Osteoblast (primary cell): ENCODE data around the gene PACS1. TPM values are rescaled to one million over a fixed set of nuclear protein-coding genes. Genes with fewer than 3 reads are reported as not detected.

Experiments used
- DNase-seq: peaks from one replicate; pipeline ENCODE4 v3.0.0; 2011; ENCODE audit warnings: low spot score, mixed read lengths; ENCODE audit not compliant: insufficient read length; ENCODE audit errors: missing footprints
- H2AFZ ChIP-seq: 2 replicates; pipeline ENCODE4 v1.6.0; 2011; ENCODE audit warnings: mild to moderate bottlenecking, low read length
- H3K27ac ChIP-seq: 2 replicates; pipeline ENCODE4 v1.5.1; 2011; ENCODE audit warnings: mild to moderate bottlenecking, low read depth, low read length, moderate library complexity
- H3K27me3 ChIP-seq: 2 replicates; pipeline ENCODE4 v1.6.0; 2012; ENCODE audit warnings: mild to moderate bottlenecking, control low read depth, inconsistent platforms, low read length, moderate library complexity; ENCODE audit not compliant: insufficient read depth
- H3K36me3 ChIP-seq: 2 replicates; pipeline ENCODE4 v1.5.1; 2011; ENCODE audit warnings: mild to moderate bottlenecking, low read length, control low read depth, moderate library complexity; ENCODE audit not compliant: insufficient read depth
- H3K4me1 ChIP-seq: 2 replicates; pipeline ENCODE4 v1.5.1; 2011; ENCODE audit warnings: mild to moderate bottlenecking, low read length, control low read depth, moderate library complexity; ENCODE audit not compliant: insufficient read depth
- H3K4me2 ChIP-seq: 2 replicates; pipeline ENCODE4 v1.6.0; 2011; ENCODE audit warnings: mild to moderate bottlenecking, low read length; ENCODE audit not compliant: insufficient read depth
- H3K4me3 ChIP-seq: fragments of 200-600 bp; sonication (generic); 3 replicates; pipeline ENCODE4 v1.5.1; 2012; ENCODE audit warnings: mild to moderate bottlenecking, low read length, inconsistent platforms; ENCODE audit not compliant: insufficient read depth
- H3K79me2 ChIP-seq: 2 replicates; pipeline ENCODE4 v1.6.0; 2012; ENCODE audit warnings: mild to moderate bottlenecking, low read length, control low read depth, inconsistent platforms; ENCODE audit not compliant: insufficient read depth
- H3K9me3 ChIP-seq: 2 replicates; pipeline ENCODE4 v1.5.1; 2011; ENCODE audit warnings: low read depth, low read length, control low read depth
- H4K20me1 ChIP-seq: 2 replicates; pipeline ENCODE4 v1.6.0; 2012; ENCODE audit warnings: mild to moderate bottlenecking, low read length, control low read depth; ENCODE audit not compliant: insufficient read depth
- total RNA-seq: library from RNA; depleted of rRNA; stranded (reverse); fragments of >200 nt; gene quantifications from 2 replicates; pipeline ENCODE4 v1.2.3, GENCODE V29; 2012
- TF ChIP-seq, protein P1 (sequence below): IDR thresholded peaks from 2 replicates; pipeline ENCODE4 v1.5.1; 2011; ENCODE audit warnings: mild to moderate bottlenecking, low read depth, low read length, moderate library complexity; ENCODE audit errors: extremely low read depth

The PACS1 gene
- total RNA-seq, 1 donor = 38.0 TPM

GRCh38 chr11:66224226-66224855 is 154.3 kb downstream of the PACS1 start:
- no peaks in the 10 kb centered on the region for H3K27me3 ChIP-seq
- no peak for DNase-seq
- H3K4me1 ChIP-seq = no peaks in the 10 kb centered on the region
- H3K36me3 ChIP-seq = peaks cover 52% of the 10 kb centered on the region
- no peak overlapping the region for H3K4me2 ChIP-seq
- H2AFZ ChIP-seq = no peak overlapping the region
- TF ChIP-seq, protein P1, sequence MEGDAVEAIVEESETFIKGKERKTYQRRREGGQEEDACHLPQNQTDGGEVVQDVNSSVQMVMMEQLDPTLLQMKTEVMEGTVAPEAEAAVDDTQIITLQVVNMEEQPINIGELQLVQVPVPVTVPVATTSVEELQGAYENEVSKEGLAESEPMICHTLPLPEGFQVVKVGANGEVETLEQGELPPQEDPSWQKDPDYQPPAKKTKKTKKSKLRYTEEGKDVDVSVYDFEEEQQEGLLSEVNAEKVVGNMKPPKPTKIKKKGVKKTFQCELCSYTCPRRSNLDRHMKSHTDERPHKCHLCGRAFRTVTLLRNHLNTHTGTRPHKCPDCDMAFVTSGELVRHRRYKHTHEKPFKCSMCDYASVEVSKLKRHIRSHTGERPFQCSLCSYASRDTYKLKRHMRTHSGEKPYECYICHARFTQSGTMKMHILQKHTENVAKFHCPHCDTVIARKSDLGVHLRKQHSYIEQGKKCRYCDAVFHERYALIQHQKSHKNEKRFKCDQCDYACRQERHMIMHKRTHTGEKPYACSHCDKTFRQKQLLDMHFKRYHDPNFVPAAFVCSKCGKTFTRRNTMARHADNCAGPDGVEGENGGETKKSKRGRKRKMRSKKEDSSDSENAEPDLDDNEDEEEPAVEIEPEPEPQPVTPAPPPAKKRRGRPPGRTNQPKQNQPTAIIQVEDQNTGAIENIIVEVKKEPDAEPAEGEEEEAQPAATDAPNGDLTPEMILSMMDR = no peak
- peaks cover 9% of the 10 kb centered on the region for H4K20me1 ChIP-seq
- H3K9me3 ChIP-seq = no peaks in the 10 kb centered on the region
- H3K4me3 ChIP-seq = no peak overlapping the region
- no peak overlapping the region for H3K27ac ChIP-seq
- no peaks in the 10 kb centered on the region for H3K79me2 ChIP-seq

- Histone ChIP-seq H3K9me3 (no peaks in the 10 kb centered on the region), H3K27me3 (no peaks in the 10 kb centered on the region), H2AFZ (no peak overlapping the region), H3K4me1 (no peaks in the 10 kb centered on the region), H3K79me2 (no peaks in the 10 kb centered on the region), H3K4me3 (no peak overlapping the region), H4K20me1 (peaks cover 9% of the 10 kb centered on the region), H3K27ac (no peak overlapping the region), H3K36me3 (peaks cover 44% of the 10 kb centered on the region), H3K4me2 (no peak overlapping the region)
- DNase-seq = no peak
- TF ChIP-seq, protein P1 = no peak
These were observed 155.0 kb downstream of the PACS1 start for GRCh38 chr11:66225066-66225465.

DNA sequence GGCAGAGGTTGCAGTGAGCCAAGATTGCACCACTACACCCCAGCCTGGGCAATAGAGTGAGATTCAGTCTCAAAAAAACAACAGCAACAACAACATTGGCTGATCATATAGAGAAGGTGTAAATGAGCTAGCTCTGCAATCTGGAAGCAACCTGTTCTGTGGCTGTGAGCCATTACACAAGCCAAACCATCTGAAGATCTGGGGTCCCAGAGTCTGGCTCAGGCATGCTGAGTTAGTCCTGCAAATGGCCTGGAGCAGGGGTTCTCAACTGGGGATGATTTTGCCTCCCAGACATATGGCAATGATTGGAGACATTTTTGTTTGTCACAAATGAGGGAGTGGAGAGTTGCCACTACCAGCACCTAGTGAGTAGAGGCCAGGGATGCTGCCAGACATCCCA is 156.0 kb downstream of the PACS1 start:
- H3K27me3 ChIP-seq = no peaks in the 10 kb centered on the region
- peaks cover 40% of the 10 kb centered on the region for H3K36me3 ChIP-seq
- no peak for DNase-seq
- no peaks in the 10 kb centered on the region for H3K79me2 ChIP-seq
- TF ChIP-seq, protein P1 = no peak
- peaks cover 9% of the 10 kb centered on the region for H4K20me1 ChIP-seq
- no peak overlapping the region for H3K4me2 ChIP-seq
- H3K9me3 ChIP-seq = no peaks in the 10 kb centered on the region
- no peak overlapping the region for H3K27ac ChIP-seq
- no peaks in the 10 kb centered on the region for H3K4me1 ChIP-seq
- H2AFZ ChIP-seq = no peak overlapping the region
- H3K4me3 ChIP-seq = no peak overlapping the region

DNA sequence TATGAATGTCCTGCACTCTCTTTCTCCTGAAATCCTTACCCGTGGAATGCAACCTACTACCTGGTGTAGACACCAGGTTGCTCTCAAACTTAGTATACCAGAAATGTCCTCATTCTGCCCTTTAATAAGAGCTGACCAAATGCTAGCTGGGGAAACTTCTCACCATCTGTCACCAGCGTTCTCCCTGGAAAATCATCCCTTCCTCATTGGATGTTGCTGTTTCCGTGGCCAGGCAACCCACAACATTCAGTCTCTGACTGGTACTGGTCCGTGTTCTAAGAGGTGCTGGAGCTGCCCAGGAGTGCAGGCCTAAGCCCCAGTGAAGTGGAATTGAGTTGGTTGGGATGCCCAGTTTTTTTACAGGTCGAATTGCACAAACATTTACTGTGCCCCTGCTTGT is 157.6 kb downstream of the PACS1 start:
- Histone ChIP-seq H2AFZ (no peak overlapping the region), H3K27ac (no peak overlapping the region), H4K20me1 (peaks cover 3% of the 10 kb centered on the region), H3K4me1 (no peaks in the 10 kb centered on the region), H3K9me3 (no peaks in the 10 kb centered on the region), H3K79me2 (no peaks in the 10 kb centered on the region), H3K36me3 (peaks cover 53% of the 10 kb centered on the region), H3K4me2 (no peak overlapping the region), H3K4me3 (no peak overlapping the region), H3K27me3 (no peaks in the 10 kb centered on the region)
- DNase-seq = no peak
- TF ChIP-seq, protein P1 = no peak
